H1 (cell line): ENCODE measurements around the gene PDE4D. TPM values are rescaled to one million over a fixed set of nuclear protein-coding genes. Genes with fewer than 3 reads are reported as not detected.
"Not testable (repeated sequence)": the region's sequence is repeated elsewhere in the genome, so short reads cannot be mapped to it uniquely, and the experiment has no call there.

Experiments
- CTCF ChIA-PET: fragments of 300-600 bp; sonication (Branson Sonifier 250); formaldehyde crosslinking; loops from one replicate; lab custom pipeline; 2021; ENCODE audit not compliant: partially characterized antibody; lab: Charles Lee
- POLR2A ChIA-PET: fragments of 300-600 bp; sonication (Branson Sonifier 250); formaldehyde crosslinking; loops from one replicate; lab custom pipeline; 2021; ENCODE audit warnings: inconsistent platforms; ENCODE audit not compliant: partially characterized antibody; lab: Charles Lee
- DNase-seq, 2 experiments: peaks; one replicate each; pipeline versions ENCODE4 v3.0.0 to v3.0.0-alpha.2; 2010 to 2022; ENCODE audit warnings: low spot score in 2 of 2, low read depth in 1 of 2, mixed read lengths in 1 of 2
- FAIRE-seq: peaks from 2 replicates; lab custom pipeline; 2011; peaks lifted over from hg19 to GRCh38; lab: Jason Lieb, UNC
- H2AFZ ChIP-seq: 2 replicates; pipeline ENCODE4 v1.8.1; 2012; ENCODE audit warnings: low read length, inconsistent platforms
- H2AK5ac ChIP-seq: 2 replicates; pipeline ENCODE4 v1.6.1; 2013; ENCODE audit warnings: low read depth, low read length
- H2BK120ac ChIP-seq: replicated peaks from 2 replicates; pipeline ENCODE3; 2013; ENCODE audit warnings: low read depth, low read length, inconsistent platforms
- H2BK12ac ChIP-seq: 2 replicates; pipeline ENCODE4 v1.6.1; 2013; ENCODE audit warnings: low read depth, low read length
- H2BK15ac ChIP-seq: 2 replicates; pipeline ENCODE4 v1.6.1; 2013; ENCODE audit warnings: low read length
- H2BK20ac ChIP-seq: 2 replicates; pipeline ENCODE4 v1.6.1; 2013; ENCODE audit warnings: low read length
- H2BK5ac ChIP-seq: 2 replicates; pipeline ENCODE4 v1.6.1; 2013; ENCODE audit warnings: low read depth, low read length
- H3K14ac ChIP-seq: 2 replicates; pipeline ENCODE4 v1.6.1; 2013; ENCODE audit warnings: inconsistent platforms; ENCODE audit not compliant: insufficient read length
- H3K18ac ChIP-seq: 2 replicates; pipeline ENCODE4 v1.6.1; 2013; ENCODE audit warnings: low read length; ENCODE audit errors: extremely low read depth
- H3K23ac ChIP-seq: 2 replicates; pipeline ENCODE4 v1.6.1; 2013; ENCODE audit warnings: inconsistent platforms; ENCODE audit not compliant: insufficient read length
- H3K23me2 ChIP-seq: 2 replicates; pipeline ENCODE4 v1.6.1; 2013; ENCODE audit warnings: low read depth, low read length
- H3K27ac ChIP-seq: 2 replicates; pipeline ENCODE4 v1.6.1; 2011; ENCODE audit warnings: low read depth, low read length, inconsistent platforms
- H3K27me3 ChIP-seq, 4 experiments: replicated peaks in 1 of 4; 1 replicate in 1 of 4; 2 replicates in 3 of 4; pipeline versions ENCODE4 v1.6.1 to v1.8.1; 2011 to 2013; ENCODE audit warnings: low read length in 3 of 4, mild to moderate bottlenecking in 3 of 4, inconsistent platforms in 2 of 4, mixed read lengths in 2 of 4, moderate library complexity in 1 of 4; ENCODE audit not compliant: control insufficient read depth in 3 of 4, insufficient read depth in 3 of 4; ENCODE audit errors: extremely low read depth in 1 of 4
- H3K36me3 ChIP-seq, 4 experiments: 2 replicates each; pipeline versions ENCODE4 v1.6.1 to v1.8.1; 2011 to 2013; ENCODE audit warnings: mild to moderate bottlenecking in 4 of 4, low read length in 3 of 4, moderate library complexity in 2 of 4, control low read depth in 1 of 4, inconsistent platforms in 1 of 4; ENCODE audit not compliant: insufficient read depth in 4 of 4, control insufficient read depth in 2 of 4
- H3K4ac ChIP-seq: replicated peaks from 2 replicates; pipeline ENCODE3; 2013; ENCODE audit warnings: low read length, low read depth, mixed read lengths, inconsistent platforms; ENCODE audit not compliant: insufficient read length
- H3K4me1 ChIP-seq, 4 experiments: replicated peaks in 1 of 4; 1 replicate in 1 of 4; 2 replicates in 3 of 4; pipeline versions ENCODE4 v1.6.1 to v1.8.1; 2011 to 2013; ENCODE audit warnings: low read length in 3 of 4, inconsistent platforms in 2 of 4, mixed read lengths in 1 of 4; ENCODE audit not compliant: insufficient read depth in 4 of 4, control insufficient read depth in 3 of 4
- H3K4me2 ChIP-seq, 2 experiments: 2 replicates each; pipeline versions ENCODE4 v1.6.1 to v1.8.1; 2011 to 2013; ENCODE audit warnings: low read depth in 2 of 2, low read length in 2 of 2, control low read depth in 1 of 2, inconsistent platforms in 1 of 2, mild to moderate bottlenecking in 1 of 2; ENCODE audit not compliant: insufficient read depth in 1 of 2
- H3K4me3 ChIP-seq, 4 experiments: fragments of 200-600, 300-600 bp in 1 of 4; sonication (generic), shearing (Covaris generic), sonication (Bioruptor Twin) in 1 of 4; 2 replicates each; pipeline versions ENCODE4 v1.5.1 to v1.8.1; 2011 to 2016; ENCODE audit warnings: low read length in 4 of 4, low read depth in 3 of 4, control low read depth in 2 of 4, inconsistent platforms in 2 of 4, mild to moderate bottlenecking in 2 of 4, mixed read lengths in 1 of 4, moderate library complexity in 1 of 4; ENCODE audit not compliant: insufficient read depth in 2 of 4; ENCODE audit errors: extremely low read depth in 1 of 4
- H3K56ac ChIP-seq: replicated peaks from 2 replicates; pipeline ENCODE3; 2013; ENCODE audit warnings: low read depth, mild to moderate bottlenecking, mixed read lengths, low read length, inconsistent platforms; ENCODE audit not compliant: insufficient read length
- H3K79me1 ChIP-seq: 2 replicates; pipeline ENCODE4 v1.6.1; 2013; ENCODE audit warnings: low read depth, low read length, control low read depth
- H3K79me2 ChIP-seq, 2 experiments: 2 replicates each; pipeline versions ENCODE4 v1.6.1 to v1.8.1; 2012 to 2013; ENCODE audit warnings: low read length in 2 of 2, mild to moderate bottlenecking in 2 of 2, inconsistent platforms in 1 of 2; ENCODE audit not compliant: insufficient read depth in 2 of 2, control insufficient read depth in 1 of 2
- H3K9ac ChIP-seq, 4 experiments: replicated peaks in 1 of 4; 1 replicate in 1 of 4; 2 replicates in 3 of 4; pipeline versions ENCODE4 v1.6.1 to v1.8.1; 2011 to 2013; ENCODE audit warnings: low read depth in 3 of 4, low read length in 3 of 4, control low read depth in 2 of 4, mild to moderate bottlenecking in 2 of 4, moderate library complexity in 2 of 4, inconsistent platforms in 1 of 4; ENCODE audit errors: extremely low read depth in 1 of 4
- H3K9me3 ChIP-seq, 2 experiments: 2 replicates each; pipeline versions ENCODE4 v1.6.1 to v1.8.1; 2012 to 2013; ENCODE audit warnings: mild to moderate bottlenecking in 2 of 2, moderate library complexity in 2 of 2, control low read depth in 1 of 2, inconsistent platforms in 1 of 2, low read depth in 1 of 2, low read length in 1 of 2, mixed read lengths in 1 of 2; ENCODE audit not compliant: insufficient read depth in 2 of 2
- H4K20me1 ChIP-seq, 2 experiments: replicated peaks in 1 of 2; 2 replicates each; pipeline versions ENCODE3 to v1.8.1; 2011 to 2013; ENCODE audit warnings: inconsistent platforms in 2 of 2, low read length in 2 of 2, mild to moderate bottlenecking in 1 of 2; ENCODE audit not compliant: insufficient read depth in 2 of 2, control insufficient read depth in 1 of 2
- H4K5ac ChIP-seq: 2 replicates; pipeline ENCODE4 v1.6.1; 2013; ENCODE audit warnings: low read length, low read depth, mixed read lengths, inconsistent platforms; ENCODE audit not compliant: insufficient read length
- H4K8ac ChIP-seq: 2 replicates; pipeline ENCODE4 v1.8.0; 2013; ENCODE audit warnings: mild to moderate bottlenecking, moderate library complexity, low read length, inconsistent platforms; ENCODE audit not compliant: insufficient read depth; ENCODE audit errors: extremely low read depth
- H4K91ac ChIP-seq: replicated peaks from 2 replicates; pipeline ENCODE3; 2013; ENCODE audit warnings: low read length, mixed read lengths, inconsistent platforms; ENCODE audit not compliant: insufficient read length
- WGBS, 2 experiments: shearing (Covaris generic) in 1 of 2; methylation state at CpG; one replicate each; pipeline versions ENCODE4 v1.1.6 to v1.1.7; 2013 to 2015; ENCODE audit warnings: low lambda C conversion rate in 2 of 2, mixed read lengths in 2 of 2, inconsistent platforms in 1 of 2, low coverage in 1 of 2, missing lambda C conversion rate in 1 of 2; ENCODE audit not compliant: insufficient replicate concordance in 2 of 2, insufficient coverage in 1 of 2, insufficient read length in 1 of 2; ENCODE audit errors: extremely low coverage in 1 of 2, missing lambda C conversion rate in 1 of 2; 5-methylcytosine and 5-hydroxymethylcytosine counted together
- polyA plus RNA-seq, 7 experiments: library from polyadenylated mRNA; depleted of rRNA in 3 of 7; stranded (reverse) in 5 of 7; unstranded in 2 of 7; fragments of >200 nt in 5 of 7; fragments of 200-250 nt in 2 of 7; gene quantifications; 1 replicate in 5 of 7; 2 replicates in 1 of 7; 4 replicates in 1 of 7; pipeline versions ENCODE4 v1.2.1 to v1.2.3, GENCODE V29; 2011 to 2013; ENCODE audit warnings: missing spikeins in 2 of 7, mixed read lengths in 2 of 7
- total RNA-seq: library from RNA; stranded (reverse); fragmentation: NEBNext Ultra II Directional; extraction: Animal tissue kit (Norgen Biotek cat#: 25700); gene quantifications from 2 replicates; pipeline ENCODE4 v1.2.1, GENCODE V29; 2021

Gene PDE4D
- total and polyA plus RNA-seq, 2 of the 8 experiments (the other 6 are each of a cell fraction or from before 2014, with no cell fraction given), result 2.3 to 3.7 TPM

GRCh38 chr5:59374036-59374435 is 519.5 kb downstream of the PDE4D start:
- CTCF ChIA-PET, result not testable (repeated sequence)

More at GRCh38 chr5:59374036-59374435, 519.5 kb downstream of the PDE4D start:
- H2BK12ac ChIP-seq, H3K14ac ChIP-seq, H3K9me3 ChIP-seq, H2AFZ ChIP-seq, H3K27me3 ChIP-seq, H3K23me2 ChIP-seq, H4K91ac ChIP-seq, H3K4me2 ChIP-seq, H3K4me3 ChIP-seq, H2BK5ac ChIP-seq, H3K27ac ChIP-seq, H3K79me2 ChIP-seq, H3K9ac ChIP-seq, H2AK5ac ChIP-seq, H3K18ac ChIP-seq, H2BK15ac ChIP-seq, H3K56ac ChIP-seq, H3K36me3 ChIP-seq, H3K79me1 ChIP-seq, POLR2A ChIA-PET, H4K8ac ChIP-seq, H3K4me1 ChIP-seq, H4K20me1 ChIP-seq, H4K5ac ChIP-seq, H3K4ac ChIP-seq, DNase-seq, H2BK20ac ChIP-seq, H3K23ac ChIP-seq, FAIRE-seq, H2BK120ac ChIP-seq: not testable (repeated sequence)
- 82% methylated on average over 1 of the region's 1 CpG; no CpG with 5 or more reads in 1 of the 2 experiments for WGBS, 2 experiments
